GM12873 (cell line): Measurements from ENCODE around the gene RGMA.

ENCODE experiments used
- CTCF ChIP-seq: IDR thresholded peaks from 2 replicates; pipeline ENCODE4 v1.5.1; 2012; ENCODE audit warnings: low read depth, mild to moderate bottlenecking, moderate library complexity, low read length, control low read depth; ENCODE audit not compliant: insufficient read depth; ENCODE audit errors: missing control alignments

The RGMA gene

DNA sequence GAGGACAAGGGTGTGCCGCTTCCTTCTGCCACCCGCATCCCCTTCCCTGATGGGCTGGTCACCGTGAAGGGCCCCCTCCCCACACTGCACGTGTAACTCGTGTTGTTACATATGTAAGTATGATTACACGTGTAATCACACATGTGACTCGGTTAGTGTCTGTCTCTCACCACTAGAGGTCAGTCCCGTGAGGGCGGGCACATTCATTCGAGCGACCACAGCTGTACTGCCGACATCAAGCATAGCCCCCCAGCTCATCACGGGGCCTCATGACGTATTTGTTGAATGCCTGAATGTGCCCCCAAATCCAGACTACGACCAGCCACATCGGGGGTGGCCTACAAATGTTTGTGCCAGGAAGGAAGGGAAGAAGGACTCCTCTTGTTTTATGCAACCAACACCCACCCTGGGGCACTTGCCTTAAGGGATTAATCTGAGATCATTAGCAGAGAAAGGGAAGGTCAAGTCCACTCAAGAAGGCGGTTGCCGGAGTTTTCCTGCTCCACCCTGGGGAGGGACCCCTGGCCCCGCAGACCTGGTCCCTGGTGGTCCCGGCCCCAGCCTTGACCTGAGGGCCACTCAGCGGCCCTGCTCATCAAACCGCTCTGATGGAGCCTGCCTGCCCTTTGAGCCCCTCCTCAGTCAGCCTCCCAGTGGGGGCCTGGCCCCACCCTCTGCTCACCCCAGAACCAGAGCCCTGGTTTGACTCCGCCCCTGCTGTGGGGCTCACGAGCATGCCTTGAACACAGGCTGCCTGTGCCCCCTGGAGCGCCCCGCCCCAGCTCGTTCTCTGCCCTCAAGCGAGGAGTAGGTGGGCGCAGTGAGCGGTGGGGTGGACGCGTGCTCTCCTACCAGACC lies 52.8 kb downstream of the RGMA start:
- TF ChIP-seq CTCF: peak; percentile 84

GRCh38 chr15:93035092-93035915 lies 53.7 kb downstream of the RGMA start:
- no peak for TF ChIP-seq CTCF

- TF ChIP-seq CTCF: no peak
These were observed 54.5 kb downstream of the RGMA start for GRCh38 chr15:93034512-93034911.

DNA sequence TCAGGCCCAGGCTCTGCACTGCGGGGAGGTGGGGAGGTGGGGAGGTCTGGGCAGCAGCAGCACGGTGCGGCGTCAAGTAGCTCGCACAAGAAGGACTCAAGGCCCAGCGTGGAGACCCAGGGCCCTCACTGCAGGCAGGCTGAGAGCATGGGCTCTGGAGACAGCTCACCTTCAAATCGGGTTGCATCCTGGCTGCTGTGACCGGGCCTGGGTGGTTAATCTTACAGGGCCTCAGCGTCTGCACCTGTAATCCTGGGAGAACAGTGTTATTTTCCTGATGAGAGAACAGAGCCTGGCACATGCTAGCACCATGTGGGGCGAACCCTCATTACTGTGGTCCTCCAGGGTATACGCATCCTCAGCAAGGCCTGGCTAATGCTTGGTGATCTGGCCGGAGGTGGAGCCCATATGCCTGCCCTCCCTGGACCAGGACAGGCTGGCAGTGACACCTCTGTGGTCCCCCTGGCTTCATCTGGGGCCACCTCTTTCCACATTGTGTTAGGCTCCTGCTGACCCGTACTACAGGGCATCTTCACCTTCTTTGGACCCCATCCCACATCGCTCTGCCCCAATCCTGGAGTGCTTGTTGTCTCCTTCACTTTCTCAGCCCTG lies 55.5 kb downstream of the RGMA start:
- TF ChIP-seq CTCF: no peak

- TF ChIP-seq CTCF: no peak
These were observed 57.9 kb downstream of the RGMA start for GRCh38 chr15:93031103-93031464.

GRCh38 chr15:93030430-93031102 lies 58.4 kb downstream of the RGMA start:
- TF ChIP-seq CTCF: peak; percentile 86

DNA sequence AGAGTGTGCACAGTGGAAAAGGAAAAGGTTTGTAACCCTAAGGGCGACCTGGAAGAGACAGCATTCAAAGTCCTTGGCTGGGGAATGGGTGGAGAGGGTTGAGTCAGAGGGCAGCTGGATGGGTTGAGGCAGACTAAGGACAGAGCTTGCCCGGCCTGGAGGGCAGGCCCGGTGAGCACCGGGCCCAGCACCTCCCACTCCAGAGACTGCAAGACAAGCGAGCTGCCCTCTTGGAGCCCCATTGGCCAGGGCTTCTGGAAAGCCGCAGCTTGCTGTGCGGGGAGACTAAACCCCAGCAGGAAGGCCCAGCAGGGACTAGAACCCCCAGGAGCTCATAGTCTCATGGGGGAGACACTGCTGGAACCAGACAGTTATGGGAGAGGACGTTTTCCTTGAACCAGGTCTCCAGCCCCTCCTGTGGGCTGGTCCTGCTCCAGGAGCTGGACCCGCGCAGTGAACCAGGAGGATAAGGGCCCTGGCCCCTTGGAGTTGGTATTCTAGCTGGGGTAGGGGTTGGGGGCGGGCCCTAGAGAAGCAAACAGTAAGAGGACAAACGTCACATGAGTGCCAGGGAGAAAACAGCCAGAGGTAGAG lies 59.1 kb downstream of the RGMA start:
- no peak for TF ChIP-seq CTCF
